Choroid plexus epithelial cell (primary cell): ENCODE measurements around the gene MBOAT7.

Experiments used
- DNase-seq: peaks from one replicate; pipeline ENCODE4 v3.0.0-alpha.2; 2010; ENCODE audit warnings: low read depth
- H3K4me3 ChIP-seq: 2 replicates; pipeline ENCODE4 v1.5.1; 2011; ENCODE audit warnings: low read depth, mild to moderate bottlenecking, control low read depth, low read length, moderate library complexity
- TF ChIP-seq, protein P1 (sequence below): conservative IDR thresholded peaks from 2 replicates; pipeline ENCODE4 v1.5.1; 2011; ENCODE audit warnings: low read depth, mild to moderate bottlenecking, control low read depth, inconsistent platforms, low read length, moderate library complexity

Gene MBOAT7

GRCh38 chr19:54137699-54138488 is 51.5 kb downstream of the MBOAT7 start, which contains the start of gene CNOT3:
CNOT3 (plus strand) TSS chr19:54137762; CDS start chr19:54142979, 5,217 bp downstream.
- no peak for DNase-seq
- peak within 1 kb of the TSS; percentile 86 for H3K4me3 ChIP-seq
- TF ChIP-seq, protein P1, sequence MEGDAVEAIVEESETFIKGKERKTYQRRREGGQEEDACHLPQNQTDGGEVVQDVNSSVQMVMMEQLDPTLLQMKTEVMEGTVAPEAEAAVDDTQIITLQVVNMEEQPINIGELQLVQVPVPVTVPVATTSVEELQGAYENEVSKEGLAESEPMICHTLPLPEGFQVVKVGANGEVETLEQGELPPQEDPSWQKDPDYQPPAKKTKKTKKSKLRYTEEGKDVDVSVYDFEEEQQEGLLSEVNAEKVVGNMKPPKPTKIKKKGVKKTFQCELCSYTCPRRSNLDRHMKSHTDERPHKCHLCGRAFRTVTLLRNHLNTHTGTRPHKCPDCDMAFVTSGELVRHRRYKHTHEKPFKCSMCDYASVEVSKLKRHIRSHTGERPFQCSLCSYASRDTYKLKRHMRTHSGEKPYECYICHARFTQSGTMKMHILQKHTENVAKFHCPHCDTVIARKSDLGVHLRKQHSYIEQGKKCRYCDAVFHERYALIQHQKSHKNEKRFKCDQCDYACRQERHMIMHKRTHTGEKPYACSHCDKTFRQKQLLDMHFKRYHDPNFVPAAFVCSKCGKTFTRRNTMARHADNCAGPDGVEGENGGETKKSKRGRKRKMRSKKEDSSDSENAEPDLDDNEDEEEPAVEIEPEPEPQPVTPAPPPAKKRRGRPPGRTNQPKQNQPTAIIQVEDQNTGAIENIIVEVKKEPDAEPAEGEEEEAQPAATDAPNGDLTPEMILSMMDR = no peak

DNA sequence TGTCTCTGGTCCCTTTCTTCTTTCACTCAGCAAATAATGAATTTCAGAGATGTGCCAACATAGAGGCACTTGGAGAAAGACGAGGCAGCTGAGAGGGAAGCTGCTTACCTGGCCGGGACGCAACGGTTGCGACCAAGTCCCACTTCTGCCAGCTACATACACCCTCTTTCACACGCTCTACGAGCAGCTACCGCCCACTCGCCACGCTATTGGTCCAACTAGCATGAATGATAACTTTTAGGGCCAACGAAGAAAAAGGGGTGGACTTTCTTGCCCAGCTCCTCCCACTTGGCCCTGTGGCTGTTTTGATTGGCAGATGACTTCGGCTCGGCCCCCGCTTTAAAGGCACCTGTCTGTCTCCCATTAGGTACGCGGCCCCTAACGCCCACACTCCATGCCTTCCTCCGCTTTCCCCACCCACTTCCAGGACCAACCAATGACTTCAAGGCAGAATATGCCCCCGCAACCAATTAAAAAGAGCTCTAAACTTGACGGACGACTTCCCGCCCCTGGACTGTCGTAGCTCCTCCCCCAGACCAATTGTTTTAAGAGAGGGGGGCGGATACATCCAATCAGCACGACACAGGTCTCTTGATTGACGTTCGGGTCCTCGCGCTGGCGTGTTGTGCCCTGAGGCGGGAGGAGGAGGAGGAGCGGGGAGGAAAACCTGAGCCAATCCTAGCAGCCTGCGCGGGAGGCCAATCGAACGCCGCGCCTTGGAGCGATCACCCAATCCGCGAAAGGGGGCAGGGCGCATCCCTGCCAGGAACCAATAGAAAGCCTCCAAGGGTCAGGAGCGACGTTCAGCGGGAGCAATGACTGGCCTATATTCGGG is 52.3 kb downstream of the MBOAT7 start:
- TF ChIP-seq, protein P1 = no peak
- H3K4me3 ChIP-seq = peak overlapping the region; percentile 86
- DNase-seq = peak; percentile 100

GRCh38 chr19:54136086-54136863 is 53.1 kb downstream of the MBOAT7 start:
- peak overlapping the region; percentile 66 for H3K4me3 ChIP-seq
- no peak for DNase-seq
- TF ChIP-seq, protein P1 = no peak

GRCh38 chr19:54133957-54134590 is 55.3 kb downstream of the MBOAT7 start:
- no peak for DNase-seq
- H3K4me3 ChIP-seq = no peak overlapping the region
- TF ChIP-seq, protein P1 = no peak

- DNase-seq = no peak
- TF ChIP-seq, protein P1 = no peak
- H3K4me3 ChIP-seq = no peak overlapping the region
Measured at GRCh38 chr19:54133312-54133956, 55.9 kb downstream of the MBOAT7 start.

DNA sequence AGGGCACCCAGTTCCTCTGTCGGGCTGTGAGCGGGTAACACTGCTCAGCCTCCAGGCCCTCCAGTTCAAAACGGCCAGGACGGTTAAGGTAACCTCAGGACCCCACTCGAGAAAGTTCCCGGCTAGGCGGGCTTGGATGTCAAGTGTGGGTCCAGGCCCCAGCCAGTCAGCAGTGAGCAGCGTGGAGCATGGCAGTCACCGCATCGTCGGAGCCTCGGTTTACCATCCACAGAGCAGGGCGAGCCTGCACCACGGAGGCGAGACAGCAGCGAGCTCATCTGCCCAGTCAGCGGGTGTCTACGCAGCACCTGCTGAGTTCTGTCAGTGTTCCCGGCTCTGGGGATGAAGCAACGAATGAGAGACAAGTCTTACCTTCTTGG is 59.8 kb downstream of the MBOAT7 start:
- TF ChIP-seq, protein P1 = no peak
- no peak overlapping the region for H3K4me3 ChIP-seq
- no peak for DNase-seq
